ENCODE data around the gene SRI. TPM values are rescaled to one million over a fixed set of nuclear protein-coding genes. Genes with fewer than 3 reads are reported as not detected.

SRI gene
- total RNA-seq, 1 donor = 77.1 TPM

GRCh38 chr7:88176190-88176589, 43.6 kb downstream of the SRI start:
- Histone ChIP-seq H3K27me3 (ENCODE audit: insufficient read depth, low read length) (no peaks in the 10 kb centered on the region), H3K4me3 (ENCODE audit: insufficient read depth, low read length) (no peak overlapping the region), H3K36me3 (ENCODE audit: insufficient read depth, low read length) (no peaks in the 10 kb centered on the region), H3K27ac (ENCODE audit: low read depth, low read length) (no peak overlapping the region), H4K20me1 (ENCODE audit: insufficient read depth, low read length) (no peaks in the 10 kb centered on the region), H3K9me3 (ENCODE audit: low read depth, low read length) (no peaks in the 10 kb centered on the region), H3K4me2 (ENCODE audit: insufficient read depth, low read length) (no peak overlapping the region), H3K4me1 (ENCODE audit: insufficient read depth, low read length) (no peaks in the 10 kb centered on the region), H3K79me2 (ENCODE audit: insufficient read depth, low read length) (no peaks in the 10 kb centered on the region), H2AFZ (ENCODE audit: low read length) (no peak overlapping the region)
- TF ChIP-seq CTCF (IDR thresholded peaks at IDR 0.05; ENCODE audit: extremely low read depth, low read depth, low read length) = no peak
- DNase-seq (ENCODE audit: insufficient read length, low spot score, missing footprints) = no peak

- Histone ChIP-seq H3K4me2 (ENCODE audit: insufficient read depth, low read length) (peak overlapping the region; percentile 6), H3K9me3 (ENCODE audit: low read depth, low read length) (no peaks in the 10 kb centered on the region), H3K27ac (ENCODE audit: low read depth, low read length) (no peak overlapping the region), H3K27me3 (ENCODE audit: insufficient read depth, low read length) (no peaks in the 10 kb centered on the region), H3K79me2 (ENCODE audit: insufficient read depth, low read length) (no peaks in the 10 kb centered on the region), H2AFZ (ENCODE audit: low read length) (no peak overlapping the region), H4K20me1 (ENCODE audit: insufficient read depth, low read length) (no peaks in the 10 kb centered on the region), H3K36me3 (ENCODE audit: insufficient read depth, low read length) (no peaks in the 10 kb centered on the region), H3K4me1 (ENCODE audit: insufficient read depth, low read length) (no peaks in the 10 kb centered on the region), H3K4me3 (ENCODE audit: insufficient read depth, low read length) (no peak overlapping the region)
- DNase-seq (ENCODE audit: insufficient read length, low spot score, missing footprints) = no peak
- no peak for TF ChIP-seq CTCF (IDR thresholded peaks at IDR 0.05; ENCODE audit: extremely low read depth, low read depth, low read length)
Observed at GRCh38 chr7:88172842-88173241, 47.0 kb downstream of the SRI start.

GRCh38 chr7:88169717-88170320, 50.0 kb downstream of the SRI start:
- no peak overlapping the region for H3K27ac ChIP-seq (ENCODE audit: low read depth, low read length)
- no peaks in the 10 kb centered on the region for H3K9me3 ChIP-seq (ENCODE audit: low read depth, low read length)
- H3K27me3 ChIP-seq (ENCODE audit: insufficient read depth, low read length) = no peaks in the 10 kb centered on the region
- H2AFZ ChIP-seq (ENCODE audit: low read length) = no peak overlapping the region
- no peak overlapping the region for H3K4me2 ChIP-seq (ENCODE audit: insufficient read depth, low read length)
- no peaks in the 10 kb centered on the region for H3K36me3 ChIP-seq (ENCODE audit: insufficient read depth, low read length)
- H3K4me3 ChIP-seq (ENCODE audit: insufficient read depth, low read length) = no peak overlapping the region
- no peaks in the 10 kb centered on the region for H3K79me2 ChIP-seq (ENCODE audit: insufficient read depth, low read length)
- DNase-seq (ENCODE audit: insufficient read length, low spot score, missing footprints) = no peak
- no peaks in the 10 kb centered on the region for H3K4me1 ChIP-seq (ENCODE audit: insufficient read depth, low read length)
- peak; percentile 50 for TF ChIP-seq CTCF (IDR thresholded peaks at IDR 0.05; ENCODE audit: extremely low read depth, low read depth, low read length)
- H4K20me1 ChIP-seq (ENCODE audit: insufficient read depth, low read length) = no peaks in the 10 kb centered on the region

- DNase-seq (ENCODE audit: insufficient read length, low spot score, missing footprints) = no peak
Observed at GRCh38 chr7:88167721-88168120, 52.1 kb downstream of the SRI start.

More at GRCh38 chr7:88167721-88168120, 52.1 kb downstream of the SRI start:
- no peak for TF ChIP-seq CTCF (IDR thresholded peaks at IDR 0.05; ENCODE audit: extremely low read depth, low read depth, low read length)
- no peaks in the 10 kb centered on the region for H3K27me3 ChIP-seq (ENCODE audit: insufficient read depth, low read length)
- no peak overlapping the region for H3K4me2 ChIP-seq (ENCODE audit: insufficient read depth, low read length)
- no peaks in the 10 kb centered on the region for H4K20me1 ChIP-seq (ENCODE audit: insufficient read depth, low read length)
- H2AFZ ChIP-seq (ENCODE audit: low read length) = no peak overlapping the region
- H3K4me1 ChIP-seq (ENCODE audit: insufficient read depth, low read length) = no peaks in the 10 kb centered on the region
- H3K9me3 ChIP-seq (ENCODE audit: low read depth, low read length) = no peaks in the 10 kb centered on the region
- no peak overlapping the region for H3K27ac ChIP-seq (ENCODE audit: low read depth, low read length)
- no peaks in the 10 kb centered on the region for H3K36me3 ChIP-seq (ENCODE audit: insufficient read depth, low read length)
- no peaks in the 10 kb centered on the region for H3K79me2 ChIP-seq (ENCODE audit: insufficient read depth, low read length)
- H3K4me3 ChIP-seq (ENCODE audit: insufficient read depth, low read length) = no peak overlapping the region
